ENCODE measurements around the gene NPIPB12.
"Not testable (repeated sequence)": the region's sequence is repeated elsewhere in the genome, so short reads cannot be mapped to it uniquely, and the experiment has no call there.

Gene NPIPB12

GRCh38 chr16:29506308-29506707 is at the start of gene NPIPB12:
NPIPB12 (minus strand) TSS chr16:29506408.
- not testable (repeated sequence) for DNase-seq

DNA sequence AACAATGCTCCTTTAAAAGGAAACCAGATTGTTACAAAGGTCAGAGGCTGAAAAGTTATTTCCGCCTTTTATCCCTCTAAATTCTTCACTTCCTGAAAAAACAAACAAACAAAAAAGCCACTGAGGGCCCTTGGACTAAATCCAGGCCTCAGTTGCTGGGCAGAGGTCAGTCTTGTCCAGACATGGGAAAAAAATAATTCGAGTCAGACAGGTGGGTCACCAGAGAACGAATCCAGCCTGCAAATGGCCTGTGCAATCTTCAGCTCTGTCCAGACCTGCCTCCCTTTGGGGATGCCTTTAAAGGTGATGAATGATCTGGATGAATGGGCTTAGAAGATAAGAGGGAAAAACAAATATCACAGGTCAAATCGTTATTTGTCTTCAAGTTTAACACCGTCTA is 15.3 kb upstream of the NPIPB12 start:
- DNase-seq, result not testable (repeated sequence)

- not testable (repeated sequence) for DNase-seq
These were observed 23.9 kb downstream of the NPIPB12 start for GRCh38 chr16:29482276-29482675.

- DNase-seq, result not testable (repeated sequence)
These were observed 34.1 kb downstream of the NPIPB12 start for GRCh38 chr16:29472065-29472464.

- peak; percentile 25 for DNase-seq
These were observed 36.5 kb downstream of the NPIPB12 start for GRCh38 chr16:29469660-29470059.

- not testable (repeated sequence) for DNase-seq
These were observed 38.4 kb downstream of the NPIPB12 start for GRCh38 chr16:29467654-29468366.

DNA sequence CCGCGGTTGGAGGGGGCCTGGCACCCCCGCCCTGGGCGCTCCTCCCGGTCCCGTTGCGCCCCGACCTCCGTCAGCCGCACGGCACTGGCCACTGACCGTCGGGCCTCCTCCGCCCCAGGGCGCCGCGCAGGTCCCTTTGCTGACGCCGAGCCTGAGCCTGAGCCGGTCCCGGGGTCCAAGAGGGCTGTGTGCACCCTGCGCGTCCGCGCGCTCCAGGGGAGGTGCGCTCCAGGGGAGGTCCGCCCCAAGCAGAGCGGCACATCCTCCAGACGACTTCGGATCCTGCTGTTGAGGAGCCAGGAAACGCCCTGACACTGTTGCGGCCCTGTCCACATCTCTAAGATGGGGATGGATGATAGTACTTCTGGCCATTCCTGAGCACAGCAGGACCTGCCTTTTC is 39.3 kb downstream of the NPIPB12 start:
- not testable (repeated sequence) for DNase-seq

GRCh38 chr16:29465985-29466824 is 40.0 kb downstream of the NPIPB12 start:
- DNase-seq, result not testable (repeated sequence)

GRCh38 chr16:29460647-29461030 is 45.6 kb downstream of the NPIPB12 start:
- DNase-seq, result not testable (repeated sequence)

DNA sequence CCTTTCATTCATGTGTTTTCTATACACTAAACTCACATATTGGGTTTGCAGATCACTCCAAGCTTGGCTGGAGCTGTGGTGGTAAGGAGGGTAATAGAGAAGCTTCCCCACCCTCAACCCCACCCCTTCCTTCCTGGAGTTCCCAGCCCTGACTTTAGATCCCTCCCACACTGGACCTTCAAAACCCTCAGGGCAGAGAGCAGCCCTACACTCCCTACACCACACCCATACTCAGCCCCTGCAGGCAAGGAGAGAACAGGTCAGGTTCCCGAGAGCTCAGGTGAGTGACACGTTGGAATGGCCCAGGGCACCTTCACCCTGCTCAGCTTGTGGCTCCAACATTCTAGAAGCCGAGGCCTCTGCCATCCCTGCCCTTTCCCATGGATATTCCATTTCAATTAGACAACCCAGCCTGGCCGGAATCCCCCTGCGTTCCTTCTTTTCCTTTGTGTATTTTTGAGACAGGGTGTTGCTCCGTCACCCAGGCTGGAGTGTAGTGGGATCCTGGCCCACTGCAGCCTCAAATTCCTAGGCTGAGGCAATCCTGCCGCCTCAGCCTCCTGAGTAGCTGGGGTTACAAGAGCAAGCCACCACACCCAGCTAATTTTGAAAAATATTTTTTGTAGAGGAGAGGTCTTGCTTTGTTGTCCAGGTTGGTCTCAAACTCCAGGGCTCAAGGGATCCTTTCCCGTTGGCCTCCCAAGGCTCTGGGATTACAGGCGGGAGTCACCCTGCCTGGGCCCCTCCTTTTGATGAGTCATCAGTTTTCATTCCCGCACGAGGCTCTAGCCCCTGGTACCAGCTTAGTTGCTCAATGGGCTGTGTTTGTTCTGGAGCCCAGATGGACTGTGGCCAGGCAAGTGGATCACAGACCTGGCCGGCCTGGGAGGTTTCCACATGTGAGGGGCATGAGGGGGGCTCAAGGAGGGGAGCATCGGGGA is 46.2 kb downstream of the NPIPB12 start, which contains the start of gene SULT1A4:
Gene SULT1A4, plus strand, starts transcription at position 208 of the 941 bp plus-strand sequence. CDS start 1,473 bp downstream, outside the sequence.
- not testable (repeated sequence) for DNase-seq

- DNase-seq, result not testable (repeated sequence)
These were observed 48.5 kb downstream of the NPIPB12 start for GRCh38 chr16:29457660-29458059.

GRCh38 chr16:29454828-29455227 is 51.4 kb downstream of the NPIPB12 start:
- not testable (repeated sequence) for DNase-seq

- not testable (repeated sequence) for DNase-seq
These were observed 51.9 kb downstream of the NPIPB12 start, which contains the start of the genes BOLA2 and SLX1B for GRCh38 chr16:29454269-29454668. BOLA2 (minus strand) TSS chr16:29454351; CDS start chr16:29454253, 98 bp downstream. SLX1B (plus strand) TSS chr16:29454533.

DNA sequence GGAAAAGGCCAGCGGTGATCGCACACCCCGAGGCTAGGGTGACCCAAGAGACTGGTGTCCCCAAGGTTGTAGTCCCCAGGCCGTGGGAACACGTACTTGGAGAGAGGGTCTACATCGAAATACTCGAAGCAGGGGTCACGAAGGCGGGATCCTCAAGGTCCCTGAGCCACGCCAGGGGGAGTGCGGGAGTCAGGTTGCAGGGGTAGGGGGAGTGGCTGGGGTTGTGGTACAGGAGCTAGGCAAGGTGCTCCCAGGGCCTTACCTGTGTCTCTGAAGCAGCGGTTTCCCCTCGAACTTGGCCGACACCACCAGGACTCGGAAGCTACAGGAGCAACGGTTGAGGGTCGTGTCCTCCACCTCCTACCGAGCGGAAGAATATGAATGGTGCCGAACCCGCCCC is 52.5 kb downstream of the NPIPB12 start:
- DNase-seq, result not testable (repeated sequence)

Measured in activated effector memory CD4-positive, alpha-beta T cell treated with Interleukin-2 at 50 U/mL for 16 hours (primary cell).